Mammary epithelial cell (primary cell): ENCODE results near the gene OR52B4.

ENCODE experiments used
- EZH2 ChIP-seq: IDR thresholded peaks from 2 replicates; pipeline ENCODE4 v1.6.1; 2012; ENCODE audit warnings: low read length, inconsistent platforms, borderline replicate concordance
- TF ChIP-seq, protein P1 (sequence below), 2 donors: IDR thresholded peaks in 1 of 2; conservative IDR thresholded peaks in 1 of 2; 2 replicates each; pipeline ENCODE4 v1.5.1; 2011 to 2012; ENCODE audit warnings: inconsistent platforms in 2 of 2, low read length in 2 of 2, mild to moderate bottlenecking in 2 of 2, control low read depth in 1 of 2, low read depth in 1 of 2; ENCODE audit not compliant: insufficient read depth in 1 of 2; ENCODE audit errors: extremely low read depth in 1 of 2

- TF ChIP-seq, protein P1, sequence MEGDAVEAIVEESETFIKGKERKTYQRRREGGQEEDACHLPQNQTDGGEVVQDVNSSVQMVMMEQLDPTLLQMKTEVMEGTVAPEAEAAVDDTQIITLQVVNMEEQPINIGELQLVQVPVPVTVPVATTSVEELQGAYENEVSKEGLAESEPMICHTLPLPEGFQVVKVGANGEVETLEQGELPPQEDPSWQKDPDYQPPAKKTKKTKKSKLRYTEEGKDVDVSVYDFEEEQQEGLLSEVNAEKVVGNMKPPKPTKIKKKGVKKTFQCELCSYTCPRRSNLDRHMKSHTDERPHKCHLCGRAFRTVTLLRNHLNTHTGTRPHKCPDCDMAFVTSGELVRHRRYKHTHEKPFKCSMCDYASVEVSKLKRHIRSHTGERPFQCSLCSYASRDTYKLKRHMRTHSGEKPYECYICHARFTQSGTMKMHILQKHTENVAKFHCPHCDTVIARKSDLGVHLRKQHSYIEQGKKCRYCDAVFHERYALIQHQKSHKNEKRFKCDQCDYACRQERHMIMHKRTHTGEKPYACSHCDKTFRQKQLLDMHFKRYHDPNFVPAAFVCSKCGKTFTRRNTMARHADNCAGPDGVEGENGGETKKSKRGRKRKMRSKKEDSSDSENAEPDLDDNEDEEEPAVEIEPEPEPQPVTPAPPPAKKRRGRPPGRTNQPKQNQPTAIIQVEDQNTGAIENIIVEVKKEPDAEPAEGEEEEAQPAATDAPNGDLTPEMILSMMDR (conservative IDR thresholded peaks at IDR 0.05 in 1 of 2, IDR thresholded peaks at IDR 0.05 in 1 of 2; ENCODE audit: extremely low read depth in 1 of 2, insufficient read depth in 1 of 2, low read depth in 1 of 2, low read length in 2 of 2) = no peak
- no peak for TF ChIP-seq EZH2
Measured at GRCh38 chr11:4393858-4394223, 25.7 kb upstream of the OR52B4 start.
